Upper lobe of right lung (tissue), 1 donor: ENCODE measurements around the gene C1QC. TPM values are rescaled to one million over a fixed set of nuclear protein-coding genes. Genes with fewer than 3 reads are reported as not detected.
A peak's percentile ranks its signal among the peaks of the same experiment; 100 is the strongest.

Experiments used
- ATAC-seq: fragments of 200-7000 bp; cut with Tn5 transposase; one replicate; pipeline ENCODE4 v1.9.1; 2020; ENCODE audit warnings: mild to moderate bottlenecking, moderate library complexity
- DNase-seq: peaks from one replicate; pipeline ENCODE4 v3.0.0-alpha.2; 2020
- H3K27ac ChIP-seq: fragments of 200-600 bp; one replicate; pipeline ENCODE4 v1.8.0; 2022
- H3K27me3 ChIP-seq: fragments of 200-600 bp; one replicate; pipeline ENCODE4 v1.8.0; 2022; ENCODE audit warnings: mild to moderate bottlenecking
- H3K36me3 ChIP-seq: fragments of 200-600 bp; one replicate; pipeline ENCODE4 v1.8.0; 2022
- H3K4me1 ChIP-seq: fragments of 200-600 bp; one replicate; pipeline ENCODE4 v1.8.0; 2022
- H3K4me3 ChIP-seq: fragments of 200-600 bp; one replicate; pipeline ENCODE4 v1.8.0; 2022; ENCODE audit warnings: mild to moderate bottlenecking
- H3K9me3 ChIP-seq: fragments of 200-600 bp; one replicate; pipeline ENCODE4 v1.8.0; 2022
- intact Hi-C: fragments of 100-400 bp; cut with DNase I; formaldehyde crosslinking; loops from one replicate; pipeline ENCODE4 v1.11.0; 2022
- total RNA-seq: library from RNA; stranded (reverse); fragmentation: NEBNext Ultra II Directional; extraction: Animal tissue kit (Norgen Biotek cat#: 25700); gene quantifications from one replicate; pipeline ENCODE4 v1.2.1, GENCODE V29; 2021
- TF ChIP-seq, protein P1 (sequence below): fragments of 200-600 bp; IDR thresholded peaks from one replicate; pipeline ENCODE4 v1.8.0; 2022; ENCODE audit warnings: antibody characterized with exemption
- donor health status: DM: no; HTN: yes; CAD: no; lungs with severe emphysema.

Gene C1QC
- total RNA-seq, 1 donor from 2014 or later: 353 TPM

DNA sequence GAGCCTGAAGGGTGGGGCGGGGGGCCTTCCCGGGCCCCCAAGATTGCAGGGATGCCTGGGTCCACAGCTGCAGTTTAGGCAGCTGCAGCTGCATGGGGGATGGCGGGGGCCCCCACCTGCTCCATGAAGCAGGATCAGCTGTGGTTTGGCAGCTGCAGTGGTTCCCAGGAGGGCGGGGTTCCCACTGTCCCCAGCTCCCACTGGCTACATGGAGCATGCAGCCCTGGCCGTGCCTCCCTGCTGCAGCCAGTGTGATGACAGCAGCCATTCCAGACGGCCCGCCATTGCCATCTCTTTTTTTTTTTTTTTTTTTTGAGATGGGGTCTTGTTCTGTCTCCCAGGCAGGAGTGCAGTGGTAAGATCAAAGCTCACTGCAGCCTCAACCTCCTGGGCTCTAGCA lies 8.0 kb upstream of the C1QC start:
- no peak for DNase-seq
- no peak for ATAC-seq
- H3K27ac ChIP-seq: no peak overlapping the region
- no peaks in the 10 kb centered on the region for H3K9me3 ChIP-seq
- H3K27me3 ChIP-seq: peaks cover 5% of the 10 kb centered on the region
- H3K4me1 ChIP-seq: no peaks in the 10 kb centered on the region
- H3K4me3 ChIP-seq: no peak overlapping the region
- H3K36me3 ChIP-seq: no peaks in the 10 kb centered on the region
- TF ChIP-seq, protein P1, sequence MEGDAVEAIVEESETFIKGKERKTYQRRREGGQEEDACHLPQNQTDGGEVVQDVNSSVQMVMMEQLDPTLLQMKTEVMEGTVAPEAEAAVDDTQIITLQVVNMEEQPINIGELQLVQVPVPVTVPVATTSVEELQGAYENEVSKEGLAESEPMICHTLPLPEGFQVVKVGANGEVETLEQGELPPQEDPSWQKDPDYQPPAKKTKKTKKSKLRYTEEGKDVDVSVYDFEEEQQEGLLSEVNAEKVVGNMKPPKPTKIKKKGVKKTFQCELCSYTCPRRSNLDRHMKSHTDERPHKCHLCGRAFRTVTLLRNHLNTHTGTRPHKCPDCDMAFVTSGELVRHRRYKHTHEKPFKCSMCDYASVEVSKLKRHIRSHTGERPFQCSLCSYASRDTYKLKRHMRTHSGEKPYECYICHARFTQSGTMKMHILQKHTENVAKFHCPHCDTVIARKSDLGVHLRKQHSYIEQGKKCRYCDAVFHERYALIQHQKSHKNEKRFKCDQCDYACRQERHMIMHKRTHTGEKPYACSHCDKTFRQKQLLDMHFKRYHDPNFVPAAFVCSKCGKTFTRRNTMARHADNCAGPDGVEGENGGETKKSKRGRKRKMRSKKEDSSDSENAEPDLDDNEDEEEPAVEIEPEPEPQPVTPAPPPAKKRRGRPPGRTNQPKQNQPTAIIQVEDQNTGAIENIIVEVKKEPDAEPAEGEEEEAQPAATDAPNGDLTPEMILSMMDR: no peak
- intact Hi-C loops: no loop called here

DNA sequence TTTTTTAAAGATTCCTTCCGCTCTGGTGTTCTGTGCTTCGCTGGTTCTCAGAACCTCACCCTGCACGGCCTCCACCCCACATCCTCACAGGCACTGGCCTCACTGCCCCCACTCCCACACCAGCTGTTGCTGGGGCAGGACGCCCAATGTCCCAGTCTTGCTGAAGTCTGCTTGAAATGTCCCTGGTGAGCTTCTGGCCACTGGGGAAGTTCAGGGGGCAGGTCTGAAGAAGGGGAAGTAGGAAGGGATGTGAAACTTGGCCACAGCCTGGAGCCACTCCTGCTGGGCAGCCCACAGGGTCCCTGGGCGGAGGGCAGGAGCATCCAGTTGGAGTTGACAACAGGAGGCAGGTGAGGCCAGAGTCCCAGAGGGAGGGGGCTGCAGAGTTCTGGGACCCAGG lies 7.1 kb upstream of the C1QC start, which contains the start of gene C1QA:
Gene C1QA, plus strand, starts transcription at position 276 of the 400 bp plus-strand sequence. CDS start 989 bp downstream, outside the sequence.
- Histone ChIP-seq H3K4me3 (peak within 1 kb of the TSS; percentile 41), H3K4me1 (no peaks in the 10 kb centered on the region), H3K36me3 (no peaks in the 10 kb centered on the region), H3K9me3 (no peaks in the 10 kb centered on the region), H3K27me3 (peaks cover 5% of the 10 kb centered on the region), H3K27ac (peak within 1 kb of the TSS; percentile 47)
- DNase-seq (peak; percentile 88), ATAC-seq (peak; percentile 93)
- intact Hi-C loops: no loop called here
- TF ChIP-seq, protein P1: no peak

DNA sequence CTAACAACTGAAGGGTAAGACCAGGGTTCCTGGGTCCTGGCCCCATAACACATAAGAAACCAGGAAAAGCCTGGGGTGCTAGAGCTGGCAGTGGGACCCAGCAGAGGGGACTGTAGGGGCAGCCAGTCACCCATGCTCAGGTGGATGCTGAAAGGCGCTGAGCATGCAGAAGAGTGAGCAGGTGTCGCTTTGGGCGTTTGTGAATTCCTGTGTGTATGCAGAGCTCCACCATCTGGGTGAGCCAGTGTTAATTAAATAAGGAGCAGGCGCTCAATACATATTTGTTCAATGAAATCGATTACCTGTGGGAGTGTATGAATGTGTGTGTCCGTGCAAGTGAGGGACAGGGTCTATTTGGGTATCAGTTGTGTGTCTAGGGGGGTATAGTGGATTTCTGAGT lies 6.5 kb upstream of the C1QC start:
- H3K27ac ChIP-seq: peak overlapping the region; percentile 47
- TF ChIP-seq, protein P1: no peak
- peaks cover 5% of the 10 kb centered on the region for H3K27me3 ChIP-seq
- H3K4me3 ChIP-seq: peak overlapping the region; percentile 41
- intact Hi-C loops: no loop called here
- peaks cover 4% of the 10 kb centered on the region for H3K4me1 ChIP-seq
- DNase-seq (no peak), ATAC-seq (no peak)
- H3K36me3 ChIP-seq: no peaks in the 10 kb centered on the region
- no peaks in the 10 kb centered on the region for H3K9me3 ChIP-seq

DNA sequence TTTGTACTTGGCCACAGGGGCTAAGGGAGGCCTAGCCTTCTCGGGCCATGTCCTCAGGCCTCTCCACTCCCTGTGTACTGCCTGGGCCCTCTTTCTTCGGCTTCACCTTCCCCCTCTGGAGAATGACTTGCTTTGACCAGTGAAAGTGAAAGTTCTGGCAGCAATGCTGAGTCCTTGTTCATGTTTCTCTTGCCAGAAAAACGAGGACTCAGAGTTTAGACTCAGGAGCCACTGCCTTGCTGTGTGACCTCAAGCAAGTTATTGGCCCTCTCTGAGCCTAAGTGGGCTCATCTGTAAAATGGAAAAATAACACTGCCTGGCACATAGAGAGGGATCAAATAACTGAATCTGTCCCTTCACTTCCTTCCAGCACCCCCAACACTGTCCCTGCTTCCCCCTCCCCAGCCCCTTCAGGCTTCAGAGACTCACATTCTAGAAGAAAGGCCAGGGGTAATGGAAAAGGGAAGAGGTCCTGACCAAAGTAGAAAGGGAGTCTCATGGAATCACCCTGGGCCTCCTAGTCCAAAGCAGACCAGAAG lies 5.5 kb upstream of the C1QC start:
- H3K9me3 ChIP-seq: no peaks in the 10 kb centered on the region
- DNase-seq: no peak
- H3K27ac ChIP-seq: no peak overlapping the region
- H3K4me3 ChIP-seq: peak overlapping the region; percentile 41
- intact Hi-C loops: no loop called here
- TF ChIP-seq, protein P1: no peak
- ATAC-seq: no peak
- H3K4me1 ChIP-seq: peaks cover 4% of the 10 kb centered on the region
- no peaks in the 10 kb centered on the region for H3K36me3 ChIP-seq
- peaks cover 14% of the 10 kb centered on the region for H3K27me3 ChIP-seq

DNA sequence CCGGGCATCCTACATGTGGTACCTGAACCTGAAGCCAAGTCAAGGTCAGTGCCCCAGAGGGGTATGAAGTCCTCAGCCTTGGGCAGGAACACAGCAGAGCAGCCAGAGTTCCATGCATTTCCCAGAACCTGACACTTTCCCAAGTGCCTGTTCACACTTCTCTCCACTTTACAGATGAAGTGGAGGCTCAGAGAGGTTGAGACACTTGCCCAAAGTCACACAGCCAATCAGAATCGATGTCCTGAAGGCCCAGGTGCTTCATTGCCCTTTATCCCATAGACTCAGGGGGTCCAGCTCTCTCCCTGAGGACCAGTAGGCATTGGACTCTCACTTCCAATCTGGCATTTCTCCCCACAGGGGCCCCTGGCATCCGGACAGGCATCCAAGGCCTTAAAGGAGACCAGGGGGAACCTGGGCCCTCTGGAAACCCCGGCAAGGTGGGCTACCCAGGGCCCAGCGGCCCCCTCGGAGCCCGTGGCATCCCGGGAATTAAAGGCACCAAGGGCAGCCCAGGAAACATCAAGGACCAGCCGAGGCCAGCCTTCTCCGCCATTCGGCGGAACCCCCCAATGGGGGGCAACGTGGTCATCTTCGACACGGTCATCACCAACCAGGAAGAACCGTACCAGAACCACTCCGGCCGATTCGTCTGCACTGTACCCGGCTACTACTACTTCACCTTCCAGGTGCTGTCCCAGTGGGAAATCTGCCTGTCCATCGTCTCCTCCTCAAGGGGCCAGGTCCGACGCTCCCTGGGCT lies 4.8 kb upstream of the C1QC start:
- no peaks in the 10 kb centered on the region for H3K9me3 ChIP-seq
- ATAC-seq (no peak), DNase-seq (peak; percentile 57)
- H3K4me3 ChIP-seq: peak overlapping the region; percentile 41
- intact Hi-C loops: no loop called here
- H3K4me1 ChIP-seq: peaks cover 4% of the 10 kb centered on the region
- H3K27me3 ChIP-seq: peaks cover 9% of the 10 kb centered on the region
- no peaks in the 10 kb centered on the region for H3K36me3 ChIP-seq
- TF ChIP-seq, protein P1: no peak
- H3K27ac ChIP-seq: no peak overlapping the region
